Measurements from ENCODE around the gene DXO. TPM values are rescaled to one million over a fixed set of nuclear protein-coding genes. Genes with fewer than 3 reads are reported as not detected.
"Not testable (repeated sequence)": the region's sequence is repeated elsewhere in the genome, so short reads cannot be mapped to it uniquely, and the experiment has no call there.

DXO gene
- total and polyA plus RNA-seq, 2 of the 4 experiments (the other 2 are of a cell fraction): 9.3 to 21.4 TPM

DNA sequence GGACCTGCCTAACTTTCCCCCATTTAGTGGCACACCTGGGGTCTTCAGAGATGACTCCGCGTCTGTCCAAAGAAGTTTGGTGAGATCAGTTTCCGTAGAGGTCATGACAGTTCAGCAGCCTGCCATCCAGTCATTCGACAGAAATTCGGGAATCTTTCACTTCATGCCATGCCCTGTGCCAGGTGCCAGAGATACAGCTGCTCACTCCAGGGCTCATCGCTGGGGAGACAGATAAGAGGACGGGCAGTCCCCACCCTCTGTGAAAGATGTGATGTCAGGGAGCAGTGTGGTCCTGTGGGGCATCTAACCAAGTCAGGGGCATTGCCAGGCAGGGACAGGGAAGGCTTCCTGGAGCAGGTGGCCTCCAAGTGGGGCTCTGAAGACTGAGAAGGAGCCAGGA is 31.4 kb upstream of the DXO start:
- BruUV-seq (replicated peaks); H4K5ac ChIP-seq (ENCODE audit: low read depth, low read length); H3K4me1 ChIP-seq (ENCODE audit: control insufficient read depth, insufficient read depth, low read length); H3K9me3 ChIP-seq (ENCODE audit: control insufficient read depth, insufficient read depth, low read length); H3K14ac ChIP-seq (replicated peaks; ENCODE audit: low read depth, low read length); H3K27me3 ChIP-seq (ENCODE audit: control insufficient read depth, insufficient read depth, low read length); H3K23ac ChIP-seq (ENCODE audit: low read depth, low read length); H3K18ac ChIP-seq (ENCODE audit: low read depth, low read length); H3K27ac ChIP-seq (ENCODE audit: insufficient read depth, low read length); H2BK5ac ChIP-seq (ENCODE audit: low read depth, low read length, poor library complexity, severe bottlenecking); H3K4ac ChIP-seq (ENCODE audit: low read depth, low read length); H2AK9ac ChIP-seq (replicated peaks; ENCODE audit: low read depth, low read length, poor library complexity); H3K79me1 ChIP-seq (ENCODE audit: low read depth in 1 of 2, low read length in 2 of 2); H3K4me2 ChIP-seq (ENCODE audit: low read depth, low read length); H3K4me3 ChIP-seq (ENCODE audit: insufficient read depth, low read depth, low read length); in situ Hi-C loops (cut with MboI; ENCODE audit: low sequenced_read_pairs); H3K9me1 ChIP-seq (ENCODE audit: insufficient read depth, low read length); dilution Hi-C loops (cut with HindIII; ENCODE audit: low sequenced_read_pairs, unreplicated experiment); H3K36me3 ChIP-seq (ENCODE audit: control insufficient read depth, insufficient read depth, low read length); H4K91ac ChIP-seq (ENCODE audit: insufficient read depth, low read depth, low read length); DNase-seq; H4K8ac ChIP-seq (ENCODE audit: low read depth in 2 of 2, low read length in 2 of 2); intact Hi-C loops (cut with micrococcal nuclease); H4K20me1 ChIP-seq (ENCODE audit: insufficient read depth, low read length); H2AFZ ChIP-seq (replicated peaks; ENCODE audit: low read length, poor library complexity); POLR2A ChIA-PET (ENCODE audit: unreplicated experiment); CTCF ChIA-PET; H2BK20ac ChIP-seq (ENCODE audit: low read depth, low read length); H3K56ac ChIP-seq (ENCODE audit: extremely low read depth, insufficient read depth, low read length); H2AK5ac ChIP-seq (ENCODE audit: low read depth, low read length); H2BK120ac ChIP-seq (ENCODE audit: low read depth, low read length); H2BK15ac ChIP-seq (ENCODE audit: low read depth, low read length); H3K9ac ChIP-seq (ENCODE audit: low read depth, low read length): not testable (repeated sequence)
- WGBS, 2 experiments (ENCODE audit: extremely low coverage in 2 of 2, insufficient read length in 1 of 2): no CpG with 5 or more reads among the region's 7 CpGs
- ATAC-seq (ENCODE audit: low read depth): peak; percentile 6; the same call in 1 of the 2 replicates

DNA sequence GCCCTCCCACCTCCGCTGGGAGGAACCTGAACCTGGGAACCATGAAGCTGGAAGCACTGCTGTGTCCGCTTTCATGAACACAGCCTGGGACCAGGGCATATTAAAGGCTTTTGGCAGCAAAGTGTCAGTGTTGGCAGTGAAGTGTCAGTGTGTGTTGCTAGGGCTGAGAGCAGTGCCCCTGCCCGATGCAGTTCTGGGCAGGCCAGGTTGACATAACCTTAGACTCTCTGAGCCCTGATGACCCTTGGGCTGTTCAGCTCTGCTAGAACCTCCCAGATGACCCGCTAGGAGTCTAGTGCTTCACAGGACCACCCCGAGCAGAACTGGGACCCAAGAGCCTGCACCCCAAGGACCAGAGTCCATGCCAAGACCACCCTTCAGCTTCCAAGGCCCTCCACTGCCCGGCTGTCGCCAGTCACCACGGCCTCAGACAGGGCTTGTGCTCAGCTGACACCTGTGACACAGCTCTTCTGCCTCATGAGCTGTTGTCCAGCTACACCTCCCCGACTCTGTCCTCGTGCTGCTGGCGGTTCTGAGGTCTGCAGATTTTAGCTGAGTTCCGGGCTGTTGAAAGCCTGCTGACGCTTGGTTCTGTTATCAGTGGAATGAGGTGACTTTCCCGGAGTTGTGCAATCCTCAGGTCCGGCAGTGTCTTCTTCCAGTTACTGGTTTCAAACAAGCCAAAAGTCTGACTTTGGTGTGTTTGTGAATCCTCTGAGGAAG is 30.8 kb upstream of the DXO start:
- H3K9me3 ChIP-seq (ENCODE audit: control insufficient read depth, insufficient read depth, low read length); in situ Hi-C loops (cut with MboI; ENCODE audit: low sequenced_read_pairs); H4K8ac ChIP-seq (ENCODE audit: low read depth in 2 of 2, low read length in 2 of 2); H3K4me3 ChIP-seq (ENCODE audit: insufficient read depth, low read depth, low read length); H2BK5ac ChIP-seq (ENCODE audit: low read depth, low read length, poor library complexity, severe bottlenecking); DNase-seq; POLR2A ChIA-PET (ENCODE audit: unreplicated experiment); H2BK120ac ChIP-seq (ENCODE audit: low read depth, low read length); H3K4me1 ChIP-seq (ENCODE audit: control insufficient read depth, insufficient read depth, low read length); H2AK9ac ChIP-seq (replicated peaks; ENCODE audit: low read depth, low read length, poor library complexity); H2AK5ac ChIP-seq (ENCODE audit: low read depth, low read length); H3K79me1 ChIP-seq (ENCODE audit: low read depth in 1 of 2, low read length in 2 of 2); H4K20me1 ChIP-seq (ENCODE audit: insufficient read depth, low read length); H3K9ac ChIP-seq (ENCODE audit: low read depth, low read length); CTCF ChIA-PET; H3K4me2 ChIP-seq (ENCODE audit: low read depth, low read length); H3K36me3 ChIP-seq (ENCODE audit: control insufficient read depth, insufficient read depth, low read length); H4K5ac ChIP-seq (ENCODE audit: low read depth, low read length); H3K27me3 ChIP-seq (ENCODE audit: control insufficient read depth, insufficient read depth, low read length); BruUV-seq (replicated peaks); H2BK15ac ChIP-seq (ENCODE audit: low read depth, low read length); H2BK20ac ChIP-seq (ENCODE audit: low read depth, low read length); intact Hi-C loops (cut with micrococcal nuclease); H4K91ac ChIP-seq (ENCODE audit: insufficient read depth, low read depth, low read length); H3K56ac ChIP-seq (ENCODE audit: extremely low read depth, insufficient read depth, low read length); H3K9me1 ChIP-seq (ENCODE audit: insufficient read depth, low read length); H3K14ac ChIP-seq (replicated peaks; ENCODE audit: low read depth, low read length); H3K18ac ChIP-seq (ENCODE audit: low read depth, low read length); H3K23ac ChIP-seq (ENCODE audit: low read depth, low read length); H2AFZ ChIP-seq (replicated peaks; ENCODE audit: low read length, poor library complexity); dilution Hi-C loops (cut with HindIII; ENCODE audit: low sequenced_read_pairs, unreplicated experiment); H3K27ac ChIP-seq (ENCODE audit: insufficient read depth, low read length); H3K4ac ChIP-seq (ENCODE audit: low read depth, low read length): not testable (repeated sequence)
- WGBS, 2 experiments (ENCODE audit: extremely low coverage in 2 of 2, insufficient read length in 1 of 2): no CpG with 5 or more reads among the region's 15 CpGs
- ATAC-seq (ENCODE audit: low read depth): peak; percentile 81
